Measurements from ENCODE around the gene ZSWIM2. TPM values are rescaled to one million over a fixed set of nuclear protein-coding genes. Genes with fewer than 3 reads are reported as not detected.

The ZSWIM2 gene
- polyA plus RNA-seq, 2 of the 4 experiments (the other 2 are of a cell fraction), result not detected

DNA sequence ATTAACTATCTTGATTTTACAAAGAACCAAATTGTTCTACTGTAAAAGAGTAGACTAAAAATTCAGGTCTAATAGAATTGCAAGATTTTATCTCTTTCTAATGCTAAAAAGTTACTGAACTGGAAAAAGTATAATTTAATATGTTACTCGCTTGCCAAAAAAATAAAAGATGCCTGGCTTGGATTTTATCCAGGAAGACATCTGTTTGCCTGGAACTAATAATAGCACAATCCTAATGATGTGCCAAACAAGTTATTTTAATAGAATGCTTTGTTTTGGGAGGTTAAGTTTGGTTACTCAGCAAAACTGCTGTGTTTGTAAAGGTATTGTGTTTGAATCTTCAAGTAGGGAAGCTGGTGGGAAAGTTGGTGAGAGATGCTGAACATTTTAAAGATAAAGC lies 19.4 kb upstream of the ZSWIM2 start (continued):
- TF ChIP-seq REST (IDR thresholded peaks at IDR 0.05) (no peak), CBX8 (IDR thresholded peaks at IDR 0.05) (no peak)

GRCh38 chr2:186862869-186863709 lies 14.1 kb upstream of the ZSWIM2 start:
- POLR2A ChIA-PET, result no interaction called here

GRCh38 chr2:186855216-186855615 lies 6.2 kb upstream of the ZSWIM2 start:
- FAIRE-seq (no peak), ATAC-seq (no peak), DNase-seq (ENCODE audit: low read depth in 1 of 2, low spot score in 1 of 2) (no peak)
- Histone ChIP-seq H3K4me3 (no peak overlapping the region), H3K9me3 (no peaks in the 10 kb centered on the region), H3K27ac (no peak overlapping the region), H3K4me1 (no peaks in the 10 kb centered on the region), H3K4me2 (no peak overlapping the region)
- WGBS (ENCODE audit: missing lambda C conversion rate), result 76% methylated on average over 5 of the region's 5 CpGs
- ChIA-PET POLR2A (no interaction called here), CTCF (no interaction called here)
- TF ChIP-seq RFX5 (IDR thresholded peaks at IDR 0.05), result no peak
- TF ChIP-seq EHMT2 (IDR thresholded peaks at IDR 0.05; ENCODE audit: low read depth), result no peak
- TF ChIP-seq CHD4 (IDR thresholded peaks at IDR 0.05; ENCODE audit: borderline replicate concordance), result no peak
- no peak for TF ChIP-seq NFE2L2 (conservative IDR thresholded peaks at IDR 0.05; ENCODE audit: low read length)
- TF ChIP-seq, protein P1, sequence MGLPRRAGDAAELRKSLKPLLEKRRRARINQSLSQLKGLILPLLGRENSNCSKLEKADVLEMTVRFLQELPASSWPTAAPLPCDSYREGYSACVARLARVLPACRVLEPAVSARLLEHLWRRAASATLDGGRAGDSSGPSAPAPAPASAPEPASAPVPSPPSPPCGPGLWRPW (IDR thresholded peaks at IDR 0.05), result no peak
- TF ChIP-seq BCL3 (IDR thresholded peaks at IDR 0.05), result no peak
- TF ChIP-seq HOXB13 (CRISPR knock-in tag; IDR thresholded peaks at IDR 0.05; ENCODE audit: low read depth), result no peak
- no peak for TF ChIP-seq ESRRA (IDR thresholded peaks at IDR 0.05; ENCODE audit: borderline replicate concordance, low read length)
- TF ChIP-seq RARB (CRISPR knock-in tag; IDR thresholded peaks at IDR 0.05), result no peak
- TF ChIP-seq E2F6 (IDR thresholded peaks at IDR 0.05; ENCODE audit: borderline replicate concordance, low read depth), result no peak
- no peak for TF ChIP-seq CHD2 (IDR thresholded peaks at IDR 0.05; ENCODE audit: low read length, partially characterized antibody)
- TF ChIP-seq, protein P2, sequence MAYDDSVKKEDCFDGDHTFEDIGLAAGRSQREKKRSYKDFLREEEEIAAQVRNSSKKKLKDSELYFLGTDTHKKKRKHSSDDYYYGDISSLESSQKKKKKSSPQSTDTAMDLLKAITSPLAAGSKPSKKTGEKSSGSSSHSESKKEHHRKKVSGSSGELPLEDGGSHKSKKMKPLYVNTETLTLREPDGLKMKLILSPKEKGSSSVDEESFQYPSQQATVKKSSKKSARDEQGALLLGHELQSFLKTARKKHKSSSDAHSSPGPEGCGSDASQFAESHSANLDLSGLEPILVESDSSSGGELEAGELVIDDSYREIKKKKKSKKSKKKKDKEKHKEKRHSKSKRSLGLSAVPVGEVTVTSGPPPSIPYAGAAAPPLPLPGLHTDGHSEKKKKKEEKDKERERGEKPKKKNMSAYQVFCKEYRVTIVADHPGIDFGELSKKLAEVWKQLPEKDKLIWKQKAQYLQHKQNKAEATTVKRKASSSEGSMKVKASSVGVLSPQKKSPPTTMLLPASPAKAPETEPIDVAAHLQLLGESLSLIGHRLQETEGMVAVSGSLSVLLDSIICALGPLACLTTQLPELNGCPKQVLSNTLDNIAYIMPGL (CRISPR knock-in tag; IDR thresholded peaks at IDR 0.05; ENCODE audit: borderline replicate concordance), result no peak
- TF ChIP-seq BHLHE40 (IDR thresholded peaks at IDR 0.05; ENCODE audit: low read depth, low read length), result no peak
- TF ChIP-seq EHF (CRISPR knock-in tag; IDR thresholded peaks at IDR 0.05), result no peak

More at GRCh38 chr2:186862869-186863709, 14.1 kb upstream of the ZSWIM2 start:
- H3K9me3 ChIP-seq, result no peaks in the 10 kb centered on the region
- no peak overlapping the region for H3K4me2 ChIP-seq
- FAIRE-seq (peak; percentile 39), ATAC-seq (peak; percentile 86 to 89; a peak in 4 of 6 replicates), DNase-seq (ENCODE audit: low read depth in 1 of 2, low spot score in 1 of 2) (peak; percentile 13 to 36)
- CTCF ChIA-PET, result interaction anchor here (0.6 to 2.3 kb wide), 16 partner anchors 9 to 637 kb away, joined by 3 to 10 read pairs (median 3); partner anchors contain the start of genes CALCRL and ZSWIM2
- no peak overlapping the region for H3K4me3 ChIP-seq
- H3K27ac ChIP-seq, result no peak overlapping the region
- WGBS (ENCODE audit: missing lambda C conversion rate), result 3% methylated on average over 2 of the region's 2 CpGs
- TF ChIP-seq, protein P3, sequence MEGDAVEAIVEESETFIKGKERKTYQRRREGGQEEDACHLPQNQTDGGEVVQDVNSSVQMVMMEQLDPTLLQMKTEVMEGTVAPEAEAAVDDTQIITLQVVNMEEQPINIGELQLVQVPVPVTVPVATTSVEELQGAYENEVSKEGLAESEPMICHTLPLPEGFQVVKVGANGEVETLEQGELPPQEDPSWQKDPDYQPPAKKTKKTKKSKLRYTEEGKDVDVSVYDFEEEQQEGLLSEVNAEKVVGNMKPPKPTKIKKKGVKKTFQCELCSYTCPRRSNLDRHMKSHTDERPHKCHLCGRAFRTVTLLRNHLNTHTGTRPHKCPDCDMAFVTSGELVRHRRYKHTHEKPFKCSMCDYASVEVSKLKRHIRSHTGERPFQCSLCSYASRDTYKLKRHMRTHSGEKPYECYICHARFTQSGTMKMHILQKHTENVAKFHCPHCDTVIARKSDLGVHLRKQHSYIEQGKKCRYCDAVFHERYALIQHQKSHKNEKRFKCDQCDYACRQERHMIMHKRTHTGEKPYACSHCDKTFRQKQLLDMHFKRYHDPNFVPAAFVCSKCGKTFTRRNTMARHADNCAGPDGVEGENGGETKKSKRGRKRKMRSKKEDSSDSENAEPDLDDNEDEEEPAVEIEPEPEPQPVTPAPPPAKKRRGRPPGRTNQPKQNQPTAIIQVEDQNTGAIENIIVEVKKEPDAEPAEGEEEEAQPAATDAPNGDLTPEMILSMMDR (IDR thresholded peaks at IDR 0.05), result peak; percentile 92
- TF ChIP-seq BHLHE40 (IDR thresholded peaks at IDR 0.05; ENCODE audit: low read depth, low read length) (no peak), SMC3 (IDR thresholded peaks at IDR 0.05) (peak; percentile 80), RAD21 (conservative IDR thresholded peaks at IDR 0.05 in 1 of 2, IDR thresholded peaks at IDR 0.05 in 1 of 2) (peak; percentile 90 to 91)
- no peaks in the 10 kb centered on the region for H3K4me1 ChIP-seq

Measured in A549 (cell line).